CD4-positive, alpha-beta T cell treated with Interleukin-6 for 4 hours (primary cell): ENCODE data around the gene ZP3.
"Not testable (repeated sequence)": the region's sequence is repeated elsewhere in the genome, so short reads cannot be mapped to it uniquely, and the experiment has no call there.

ENCODE experiments used
- DNase-seq: peaks from one replicate; pipeline ENCODE4 v3.0.0-alpha.2; 2020; ENCODE audit warnings: mixed read lengths

Gene ZP3

GRCh38 chr7:76407718-76408117 lies 17.0 kb upstream of the ZP3 start:
- DNase-seq, result no peak

DNA sequence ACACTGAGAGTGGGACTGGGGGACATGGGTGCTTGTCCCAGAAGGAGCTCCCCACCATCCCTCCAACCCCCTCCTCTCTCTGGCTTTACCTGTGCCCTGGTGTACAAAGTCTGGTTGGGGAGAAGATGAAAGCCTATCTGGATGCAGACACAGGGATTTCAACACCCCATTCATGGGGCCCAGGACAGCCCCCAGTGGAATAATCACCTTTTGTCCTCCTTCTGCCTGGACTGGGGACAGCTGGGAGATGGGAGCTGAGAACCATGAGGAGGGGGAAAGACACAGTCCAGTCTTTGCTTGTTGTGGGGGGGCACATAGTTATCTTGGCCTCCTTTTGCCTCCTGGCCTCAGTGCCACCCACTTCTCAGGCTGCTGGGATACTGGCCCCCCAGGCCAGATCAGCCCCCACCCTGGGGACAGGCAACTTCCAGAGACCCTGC lies 16.6 kb upstream of the ZP3 start:
- no peak for DNase-seq

DNA sequence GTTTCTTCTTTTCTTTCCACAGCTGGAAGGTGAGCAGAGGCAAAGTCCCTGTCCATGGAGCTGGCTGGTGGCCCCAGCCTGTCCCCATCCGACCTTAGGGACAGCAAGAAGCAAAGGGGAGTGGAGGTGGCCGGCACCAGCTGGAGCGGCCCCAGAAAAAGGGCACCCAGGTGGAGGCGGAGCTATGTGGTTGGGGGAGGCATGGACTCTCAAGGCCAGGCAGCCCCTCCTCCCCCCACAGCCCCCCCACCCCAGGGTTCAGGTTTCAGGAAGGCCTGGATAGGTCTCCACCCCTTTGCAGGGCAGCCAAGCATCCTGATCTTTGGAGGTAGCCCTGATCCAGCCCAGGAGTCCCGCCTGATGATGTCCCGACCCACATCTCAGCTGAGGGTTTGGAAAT lies 15.2 kb upstream of the ZP3 start, which contains the start of gene SSC4D:
TSS of gene SSC4D (minus strand) at position 161 of the 400 bp plus-strand sequence. CDS start 5,258 bp downstream, outside the sequence.
- no peak for DNase-seq

DNA sequence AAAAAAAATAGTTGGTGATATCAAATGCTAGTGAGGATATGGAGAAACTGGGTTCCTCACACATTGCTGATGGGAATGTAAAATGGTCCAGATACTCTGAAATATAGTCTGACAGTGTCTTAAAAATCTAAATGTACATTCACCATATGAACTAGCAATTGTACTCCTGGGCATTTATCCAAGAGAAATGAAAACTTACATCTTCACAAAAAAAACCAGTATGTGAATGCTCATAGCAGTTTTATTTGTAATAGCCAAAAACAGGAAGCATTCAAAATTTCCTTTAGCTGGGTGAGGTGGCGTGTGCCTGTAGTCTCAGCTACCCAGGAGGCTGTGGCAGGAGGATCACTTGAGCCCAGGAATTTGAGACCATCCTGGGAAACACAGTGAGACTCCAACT lies 13.1 kb upstream of the ZP3 start:
- DNase-seq, result no peak

DNA sequence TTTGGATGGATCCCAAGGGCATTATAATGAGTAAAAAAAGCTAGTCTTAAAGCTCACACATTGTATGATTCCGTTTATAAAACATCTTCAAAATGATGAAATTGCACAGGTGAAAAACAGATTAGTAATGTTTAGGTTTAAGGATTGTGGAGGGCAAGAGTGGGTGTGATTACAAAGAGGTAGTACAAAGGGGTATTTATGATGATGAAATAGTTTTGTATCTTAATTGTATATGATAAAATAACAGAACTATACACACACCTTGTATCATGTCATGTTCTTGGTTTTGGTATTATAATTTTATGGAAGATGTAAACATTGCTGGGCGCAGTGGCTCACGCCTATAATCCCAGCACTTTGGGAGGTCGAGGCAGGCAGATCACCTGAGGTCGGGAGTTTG lies 12.5 kb upstream of the ZP3 start:
- DNase-seq, result no peak

GRCh38 chr7:76417654-76418310 lies 7.0 kb upstream of the ZP3 start:
- DNase-seq, result not testable (repeated sequence)

- DNase-seq, result not testable (repeated sequence)
Measured at GRCh38 chr7:76421097-76421496, 3.7 kb upstream of the ZP3 start.

GRCh38 chr7:76423666-76424412 lies 911 bp upstream of the ZP3 start:
- DNase-seq, result no peak

DNA sequence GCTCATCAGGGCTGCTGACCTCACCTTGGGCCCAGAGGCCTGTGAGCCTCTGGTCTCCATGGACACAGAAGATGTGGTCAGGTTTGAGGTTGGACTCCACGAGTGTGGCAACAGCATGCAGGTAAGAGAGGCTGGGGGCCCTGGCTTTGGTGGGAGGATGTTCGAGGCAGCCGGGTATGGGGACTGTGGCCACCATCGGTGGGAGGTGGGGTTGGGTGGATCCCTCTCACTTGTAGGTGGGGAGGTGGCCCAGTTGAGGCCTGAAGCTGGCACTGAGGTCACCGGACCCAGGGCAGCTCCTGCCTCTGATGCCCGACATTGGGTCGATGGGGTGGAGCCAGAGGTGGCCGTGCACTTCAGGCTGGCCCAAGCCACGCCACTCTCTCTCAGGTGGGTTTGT lies 406 bp downstream of the ZP3 start:
- no peak for DNase-seq

DNA sequence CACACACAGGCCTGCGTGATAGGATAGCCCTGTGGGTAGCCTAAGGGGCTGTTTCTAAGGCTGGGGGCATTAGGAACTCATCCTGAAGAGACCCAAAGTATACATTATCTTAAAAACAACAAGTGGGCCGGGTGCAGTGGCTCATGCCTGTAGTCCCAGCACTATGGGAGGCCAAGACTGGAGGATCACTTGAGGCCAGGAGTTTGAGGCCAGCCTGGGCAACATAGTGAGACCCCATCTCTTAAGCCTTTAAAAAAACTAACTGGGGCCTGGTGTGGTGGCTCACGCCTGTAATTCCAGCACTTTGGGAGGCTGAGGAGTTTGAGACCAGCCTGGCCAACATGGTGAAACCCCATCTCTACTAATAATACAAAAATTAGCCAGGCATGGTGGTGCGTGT lies 808 bp downstream of the ZP3 start:
- DNase-seq, result not testable (repeated sequence)

DNA sequence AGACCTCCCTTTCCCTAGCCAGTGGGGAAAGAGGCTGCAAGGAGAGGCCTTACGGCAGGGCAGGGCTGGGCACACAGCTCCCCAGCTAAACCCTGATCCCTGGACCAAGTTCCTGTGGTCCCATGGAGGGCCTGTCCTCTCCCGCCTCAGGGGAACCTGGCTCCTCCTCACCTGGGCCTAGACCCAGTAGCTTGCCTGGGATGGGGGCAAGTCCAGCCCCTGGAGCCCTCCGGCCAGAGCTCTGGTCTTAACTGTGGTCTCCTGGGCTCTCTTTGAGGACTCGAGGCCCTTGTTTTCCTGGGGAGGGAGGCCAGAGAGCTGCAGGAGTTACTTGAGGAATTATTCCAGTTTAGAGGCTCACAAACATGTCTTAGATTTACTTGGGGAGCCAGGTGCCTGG lies 1.5 kb downstream of the ZP3 start:
- no peak for DNase-seq

- DNase-seq, result no peak
Measured at GRCh38 chr7:76427635-76428034, 2.9 kb downstream of the ZP3 start.

DNA sequence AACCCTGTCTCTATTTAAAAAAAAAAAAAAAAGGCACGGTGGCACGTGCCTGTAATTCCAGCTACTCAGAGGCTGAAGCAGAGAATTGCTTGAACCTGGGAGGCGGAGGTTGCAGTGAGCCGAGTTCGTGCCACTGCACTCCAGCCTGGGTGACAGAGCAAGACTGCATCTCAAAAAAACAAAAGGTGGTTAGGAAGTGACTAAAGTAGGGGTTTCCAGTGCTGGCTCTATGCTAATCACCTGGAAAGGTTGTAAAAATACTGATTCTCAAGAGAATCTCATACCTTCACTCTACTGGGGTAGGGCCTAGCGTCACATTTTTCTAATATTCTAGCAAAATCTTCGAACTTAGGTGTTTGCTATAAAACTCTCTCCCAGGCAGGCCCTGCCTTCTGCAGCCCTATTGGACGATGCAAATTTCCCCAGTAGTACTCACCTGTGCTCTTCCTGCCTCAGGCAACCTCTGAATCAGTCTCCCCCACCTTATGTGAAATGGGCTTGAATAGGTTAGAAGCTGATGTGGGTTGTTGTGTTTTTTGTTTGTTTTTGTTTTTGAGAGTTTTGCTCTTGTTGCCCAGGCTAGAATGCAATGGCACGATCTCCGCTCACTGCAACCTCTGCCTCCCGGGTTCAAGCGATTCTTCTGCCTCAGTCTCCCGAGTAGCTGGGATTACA lies 3.5 kb downstream of the ZP3 start:
- DNase-seq, result no peak

GRCh38 chr7:76428868-76429805 lies 4.4 kb downstream of the ZP3 start:
- DNase-seq, result no peak

DNA sequence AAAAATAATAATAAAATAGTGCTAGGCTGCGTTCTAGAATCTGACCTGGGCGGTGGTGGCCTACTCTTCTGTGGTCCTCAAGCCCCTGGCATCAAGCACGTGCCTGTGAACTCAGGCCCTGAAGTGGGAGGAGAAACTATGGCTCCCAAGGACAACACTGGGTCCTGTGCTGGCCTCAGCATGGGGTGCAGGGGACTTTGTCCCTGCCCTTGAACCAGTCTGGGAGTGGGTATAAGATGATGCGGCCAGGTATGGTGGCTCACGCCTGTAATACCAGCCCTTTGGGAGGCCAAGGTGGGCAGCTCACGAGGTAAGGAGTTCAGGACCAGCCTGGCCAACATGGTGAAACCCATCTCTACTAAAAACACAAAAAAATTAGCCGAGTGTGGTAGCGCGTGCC lies 5.5 kb downstream of the ZP3 start:
- DNase-seq, result no peak

DNA sequence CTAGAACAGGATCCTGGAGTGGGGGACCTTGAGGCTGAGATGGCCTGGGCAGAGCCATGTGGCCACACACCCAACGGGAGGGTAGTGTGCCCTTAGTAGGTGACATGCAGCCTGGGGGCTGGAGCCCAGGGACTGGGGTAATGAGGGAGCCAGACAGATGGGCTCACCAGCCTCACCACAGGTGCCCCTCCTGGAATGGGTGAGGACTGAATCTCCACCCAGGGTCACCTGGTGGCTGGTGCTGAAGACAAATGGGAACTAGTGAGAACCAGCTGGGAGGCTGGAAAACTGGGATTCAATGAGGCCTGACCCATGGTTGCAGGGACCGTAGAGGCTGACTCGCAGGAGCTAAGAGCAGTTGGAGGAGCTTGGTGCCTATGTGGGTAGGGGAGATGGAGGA lies 6.1 kb downstream of the ZP3 start:
- no peak for DNase-seq

- DNase-seq, result peak; percentile 66
Measured at GRCh38 chr7:76437873-76438272, 13.1 kb downstream of the ZP3 start.

DNA sequence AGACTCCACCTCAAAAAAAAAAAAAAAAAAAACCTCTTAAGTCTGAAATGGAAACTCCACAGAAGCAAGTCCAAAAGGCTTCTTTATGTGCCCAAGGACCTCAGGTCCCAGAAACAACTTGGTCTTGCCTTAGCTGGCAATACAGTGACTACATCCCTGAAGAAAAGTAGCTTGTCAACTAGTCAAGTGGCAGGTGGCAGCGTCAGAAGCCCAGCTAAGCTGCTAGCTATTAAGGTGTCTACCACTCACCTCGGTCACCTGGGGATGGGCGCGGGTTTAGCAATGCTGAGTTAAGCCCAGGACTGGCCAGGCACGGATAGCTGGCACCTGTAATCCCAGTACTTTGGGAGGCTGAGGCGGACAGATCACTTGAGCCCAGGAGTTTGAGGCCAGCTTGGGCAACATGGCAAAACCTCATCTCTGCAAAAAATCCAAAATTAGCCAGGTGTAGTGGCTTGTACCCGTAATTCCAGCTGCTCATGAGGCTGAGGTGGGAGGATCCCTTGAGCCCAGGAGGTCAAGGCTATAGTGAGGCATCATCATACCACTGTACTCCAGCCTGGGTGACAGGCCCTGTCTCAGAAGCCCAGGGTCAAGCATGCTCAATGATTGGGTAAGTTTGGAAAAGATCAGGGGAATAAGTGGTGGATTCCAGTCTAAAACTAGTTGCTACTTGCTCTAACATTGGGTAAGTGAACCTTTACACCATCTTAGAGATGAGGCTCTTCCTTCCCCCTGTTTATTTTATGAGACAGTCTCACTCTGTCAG lies 14.6 kb downstream of the ZP3 start:
- not testable (repeated sequence) for DNase-seq

- not testable (repeated sequence) for DNase-seq
Measured at GRCh38 chr7:76440404-76440803, 15.7 kb downstream of the ZP3 start.

- DNase-seq, result not testable (repeated sequence)
Measured at GRCh38 chr7:76441792-76442191, 17.0 kb downstream of the ZP3 start.

- not testable (repeated sequence) for DNase-seq
Measured at GRCh38 chr7:76442664-76443446, 18.1 kb downstream of the ZP3 start.
